GM23248 (cell line): ENCODE measurements around the gene KLHL24.

ENCODE experiments used
- EZH2 ChIP-seq: fragments of 200-600 bp; sonication (generic); IDR thresholded peaks from 2 replicates; pipeline ENCODE4 v1.6.1; 2018; ENCODE audit warnings: antibody characterized with exemption, mild to moderate bottlenecking; ENCODE audit not compliant: insufficient read depth, poor library complexity, severe bottlenecking
- EZH2phosphoT487 ChIP-seq: fragments of 200-600 bp; sonication (generic); IDR thresholded peaks from 2 replicates; pipeline ENCODE4 v1.6.1; 2018; ENCODE audit warnings: antibody characterized with exemption, moderate library complexity, mild to moderate bottlenecking, low read depth; ENCODE audit not compliant: insufficient read depth

- TF ChIP-seq EZH2 (no peak), EZH2phosphoT487 (no peak)
Observed at GRCh38 chr3:183597959-183598358, 37.5 kb upstream of the KLHL24 start.
